ENCODE measurements around the gene NFYB.

Gene NFYB

GRCh38 chr12:104095289-104095688 lies 42.7 kb downstream of the NFYB start:
- TF ChIP-seq CTCF (IDR thresholded peaks at IDR 0.05) = no peak
- intact Hi-C loops (cut with DNase I; ENCODE audit: low total_unique reads) = no loop called here
- no peak overlapping the region for H3K27ac ChIP-seq
- no peaks in the 10 kb centered on the region for H3K27me3 ChIP-seq
- no peaks in the 10 kb centered on the region for H3K9me3 ChIP-seq
- H3K4me1 ChIP-seq = no peaks in the 10 kb centered on the region
- DNase-seq = no peak
- H3K36me3 ChIP-seq = peaks cover 65 to 84% (median 83%) of the 10 kb centered on the region in 3 donors
- no peak overlapping the region for H3K4me3 ChIP-seq

- Histone ChIP-seq H3K4me3 (no peak overlapping the region), H3K27me3 (no peaks in the 10 kb centered on the region), H3K27ac (no peak overlapping the region), H3K36me3 (peaks cover 67 to 86% (median 83%) of the 10 kb centered on the region in 3 donors), H3K4me1 (no peaks in the 10 kb centered on the region), H3K9me3 (no peaks in the 10 kb centered on the region)
- DNase-seq = no peak
- TF ChIP-seq CTCF (IDR thresholded peaks at IDR 0.05) = no peak
- intact Hi-C loops (cut with DNase I; ENCODE audit: low total_unique reads) = no loop called here
Measured at GRCh38 chr12:104094284-104094683, 43.7 kb downstream of the NFYB start.

GRCh38 chr12:104091136-104091535 lies 46.9 kb downstream of the NFYB start:
- no peak for TF ChIP-seq CTCF (IDR thresholded peaks at IDR 0.05)
- Histone ChIP-seq H3K27me3 (no peaks in the 10 kb centered on the region), H3K4me3 (no peak overlapping the region), H3K4me1 (no peaks in the 10 kb centered on the region), H3K36me3 (peaks cover 70 to 87% (median 84%) of the 10 kb centered on the region in 3 donors), H3K27ac (no peak overlapping the region), H3K9me3 (no peaks in the 10 kb centered on the region)
- intact Hi-C loops (cut with DNase I; ENCODE audit: low total_unique reads) = no loop called here
- DNase-seq = no peak

GRCh38 chr12:104090685-104091084 lies 47.3 kb downstream of the NFYB start:
- no peaks in the 10 kb centered on the region for H3K9me3 ChIP-seq
- H3K4me1 ChIP-seq = no peaks in the 10 kb centered on the region
- no peak for TF ChIP-seq CTCF (IDR thresholded peaks at IDR 0.05)
- no peak overlapping the region for H3K4me3 ChIP-seq
- DNase-seq = no peak
- intact Hi-C loops (cut with DNase I; ENCODE audit: low total_unique reads) = no loop called here
- H3K27me3 ChIP-seq = no peaks in the 10 kb centered on the region
- peaks cover 69 to 83% (median 79%) of the 10 kb centered on the region in 3 donors for H3K36me3 ChIP-seq
- no peak overlapping the region for H3K27ac ChIP-seq

GRCh38 chr12:104083769-104084475 lies 54.1 kb downstream of the NFYB start:
- no peak overlapping the region for H3K27ac ChIP-seq
- TF ChIP-seq CTCF (IDR thresholded peaks at IDR 0.05) = no peak
- H3K4me3 ChIP-seq = no peak overlapping the region
- no peak for DNase-seq
- no peaks in the 10 kb centered on the region for H3K27me3 ChIP-seq
- H3K9me3 ChIP-seq = no peaks in the 10 kb centered on the region
- intact Hi-C loops (cut with DNase I; ENCODE audit: low total_unique reads) = no loop called here
- peaks cover 51 to 53% (median 53%) of the 10 kb centered on the region in 3 donors for H3K36me3 ChIP-seq
- peaks cover 0 to 7% (median 0%) of the 10 kb centered on the region in 4 donors for H3K4me1 ChIP-seq
